B cell (primary cell): ENCODE results near the gene CLN6. TPM values are rescaled to one million over a fixed set of nuclear protein-coding genes. Genes with fewer than 3 reads are reported as not detected.
A peak's percentile ranks its signal among the peaks of the same experiment; 100 is the strongest.

Experiments
- ATAC-seq: fragments of 200-7000 bp; cut with Tn5 transposase; one replicate; pipeline ENCODE4 v1.10.0; 2021; ENCODE audit warnings: low read depth, mild to moderate bottlenecking, moderate number of reproducible peaks, moderate library complexity
- CTCF ChIA-PET: fragments of 350-600 bp; sonication (Branson Sonifier 250); formaldehyde crosslinking; loops from one replicate; lab custom pipeline; 2021; ENCODE audit warnings: antibody characterized with exemption, inconsistent platforms; lab: Charles Lee
- POLR2A ChIA-PET: fragments of 350-600 bp; sonication (Branson Sonifier 250); formaldehyde crosslinking; loops from one replicate; lab custom pipeline; 2021; ENCODE audit warnings: antibody characterized with exemption; lab: Charles Lee
- DNase-seq: peaks from one replicate; pipeline ENCODE4 v3.0.0; 2013
- H2AFZ ChIP-seq: 2 replicates; pipeline ENCODE4 v1.6.1; 2012; ENCODE audit warnings: mild to moderate bottlenecking, low read depth, low read length; ENCODE audit not compliant: insufficient read depth, poor library complexity, severe bottlenecking
- H3K27ac ChIP-seq, 2 donors: 1 replicate in 1 of 2; 2 replicates in 1 of 2; pipeline ENCODE4 v1.5.1; 2012 to 2013; ENCODE audit warnings: low read length in 2 of 2, mild to moderate bottlenecking in 2 of 2, moderate library complexity in 1 of 2
- H3K27me3 ChIP-seq, 4 experiments: fragments of 200-600 bp in 1 of 4; sonication (generic) in 1 of 4; replicated peaks in 1 of 4; 1 replicate in 2 of 4; 2 replicates in 2 of 4; pipeline versions ENCODE4 v1.6.1 to v1.7.0; 2013 to 2016; ENCODE audit warnings: low read length in 3 of 4, mild to moderate bottlenecking in 2 of 4, mixed read lengths in 1 of 4, moderate library complexity in 1 of 4; ENCODE audit not compliant: insufficient read depth in 4 of 4, control insufficient read depth in 3 of 4; ENCODE audit errors: control extremely low read depth in 1 of 4
- H3K36me3 ChIP-seq, 2 experiments: replicated peaks in 1 of 2; 1 replicate in 1 of 2; 2 replicates in 1 of 2; pipeline versions ENCODE4 v1.6.1 to v1.7.1; 2013; ENCODE audit warnings: low read length in 1 of 2; ENCODE audit not compliant: insufficient read depth in 2 of 2, control insufficient read depth in 1 of 2; ENCODE audit errors: control extremely low read depth in 1 of 2, extremely low read depth in 1 of 2
- H3K4me1 ChIP-seq, 2 donors: fragments of 200-600 bp in 1 of 2; sonication (generic) in 1 of 2; 1 replicate in 1 of 2; 2 replicates in 1 of 2; pipeline versions ENCODE4 v1.5.1 to v1.6.1; 2013 to 2017; ENCODE audit warnings: low read length in 2 of 2; ENCODE audit not compliant: control insufficient read depth in 2 of 2, insufficient read depth in 2 of 2
- H3K4me2 ChIP-seq: replicated peaks from 2 replicates; pipeline ENCODE3; 2012; ENCODE audit warnings: mild to moderate bottlenecking, low read depth, low read length; ENCODE audit not compliant: poor library complexity, severe bottlenecking
- H3K4me3 ChIP-seq, 5 experiments: fragments of 200-600 bp in 1 of 5; sonication (generic) in 1 of 5; 1 replicate in 3 of 5; 2 replicates in 2 of 5; pipeline versions ENCODE4 v1.5.1 to v1.7.0; 2011 to 2016; ENCODE audit warnings: low read length in 4 of 5, mild to moderate bottlenecking in 4 of 5, low read depth in 2 of 5, control low read depth in 1 of 5, moderate library complexity in 1 of 5; ENCODE audit not compliant: insufficient read depth in 1 of 5; ENCODE audit errors: control extremely low read depth in 1 of 5, extremely low read depth in 1 of 5
- H3K79me2 ChIP-seq: fragments of 200-600 bp; sonication (generic); one replicate; pipeline ENCODE4 v1.6.0; 2016; ENCODE audit warnings: low read length; ENCODE audit not compliant: control insufficient read depth, insufficient read depth
- H3K9ac ChIP-seq: fragments of 200-600 bp; sonication (generic); 2 replicates; pipeline ENCODE4 v1.6.1; 2017; ENCODE audit warnings: mild to moderate bottlenecking, low read length, moderate library complexity
- H3K9me3 ChIP-seq, 3 donors: one replicate each; pipeline versions ENCODE4 v1.6.1 to v1.7.1; 2013; ENCODE audit warnings: low read length in 2 of 3; ENCODE audit not compliant: control insufficient read depth in 2 of 3, insufficient read depth in 1 of 3; ENCODE audit errors: control extremely low read depth in 1 of 3
- H4K20me1 ChIP-seq: 2 replicates; pipeline ENCODE4 v1.6.0; 2012; ENCODE audit warnings: mild to moderate bottlenecking, low read length; ENCODE audit not compliant: insufficient read depth, control insufficient read depth, poor library complexity, severe bottlenecking
- H3K27ac Mint-ChIP-seq: one replicate; pipeline ENCODE4 v1.8.0; 2021; ENCODE audit warnings: mixed read lengths
- H3K27me3 Mint-ChIP-seq: one replicate; pipeline ENCODE4 v1.8.0; 2021; ENCODE audit warnings: mixed read lengths
- H3K4me1 Mint-ChIP-seq: one replicate; pipeline ENCODE4 v1.8.0; 2021; ENCODE audit warnings: mixed read lengths
- H3K4me3 Mint-ChIP-seq: one replicate; pipeline ENCODE4 v1.8.0; 2021; ENCODE audit warnings: mixed read lengths
- H3K9me3 Mint-ChIP-seq: one replicate; pipeline ENCODE4 v1.8.0; 2022; ENCODE audit warnings: mixed read lengths; ENCODE audit not compliant: insufficient read depth
- CTCF ChIP-seq: fragments of 200-600 bp; IDR thresholded peaks from one replicate; pipeline ENCODE4 v1.8.0; 2022; ENCODE audit warnings: antibody characterized with exemption, mild to moderate bottlenecking
- EZH2 ChIP-seq: IDR thresholded peaks from 2 replicates; pipeline ENCODE4 v1.6.1; 2012; ENCODE audit warnings: borderline replicate concordance, low read depth, mild to moderate bottlenecking, moderate library complexity, low read length; ENCODE audit not compliant: insufficient read depth, poor library complexity, severe bottlenecking
- WGBS: methylation state at CpG from one replicate; pipeline ENCODE4 v1.1.5; 2013; ENCODE audit warnings: missing lambda C conversion rate; ENCODE audit not compliant: insufficient coverage; 5-methylcytosine and 5-hydroxymethylcytosine counted together
- intact Hi-C: fragments of 100-400 bp; cut with micrococcal nuclease; formaldehyde crosslinking; loops from one replicate; pipeline ENCODE4 v1.10.0; 2022
- polyA plus RNA-seq: library from polyadenylated mRNA; depleted of rRNA; stranded (reverse); fragments of >200 nt; gene quantifications from 2 replicates; pipeline ENCODE4 v1.2.3, GENCODE V29; 2012
- total RNA-seq, 2 donors: library from RNA; stranded (reverse); fragments of 120-200 nt in 1 of 2; gene quantifications; 1 replicate in 1 of 2; 2 replicates in 1 of 2; pipeline versions ENCODE4 v1.2.3 to v1.2.4, GENCODE V29; 2013 to 2022

The CLN6 gene
- total and polyA plus RNA-seq, 2 donors (not counting 1 experiment from before 2014, with no cell fraction given) = 22.8 TPM

- Histone ChIP-seq H3K27me3 (no peaks in the 10 kb centered on the region), H3K27ac (peak overlapping the region; percentile 96), H3K4me1 (peaks cover 38 to 40% of the 10 kb centered on the region in 2 donors), H3K36me3 (no peaks in the 10 kb centered on the region), H3K4me2 (peak overlapping the region; percentile 95), H2AFZ (peak overlapping the region; percentile 99), H4K20me1 (peaks cover 28% of the 10 kb centered on the region), H3K79me2 (peaks cover 40% of the 10 kb centered on the region), H3K9ac (peak overlapping the region; percentile 96), H3K9me3 (no peaks in the 10 kb centered on the region), H3K4me3 (peak overlapping the region; percentile 73 to 89 (median 79))
- Mint-ChIP-seq H3K9me3 (no peaks in the 10 kb centered on the region), H3K27me3 (no peaks in the 10 kb centered on the region), H3K27ac (peak overlapping the region; percentile 98), H3K4me3 (peak overlapping the region; percentile 98), H3K4me1 (peaks cover 52% of the 10 kb centered on the region)
- intact Hi-C loops = loop anchor here (1.0 to 5.0 kb wide), 6 partner anchors 48 to 735 kb away; partner anchors contain the start of genes CLN6, MAP2K5 and PIAS1
- WGBS = 3% methylated on average over 21 of the region's 25 CpGs
- CTCF ChIA-PET = interaction anchor here (0.7 to 2.3 kb wide), 8 partner anchors 9 to 1772 kb away, joined by 3 to 14 read pairs (median 4); partner anchors contain the start of genes CLN6, RPL4 and ZWILCH
- no peak for DNase-seq
- no peak for TF ChIP-seq CTCF
- TF ChIP-seq EZH2 = no peak
- peak; percentile 3 for ATAC-seq
- POLR2A ChIA-PET = interaction anchor here (0.6 to 3.5 kb wide), 9 partner anchors 48 to 543 kb away, joined by 3 to 26 read pairs (median 4); partner anchors contain the start of genes ANP32A, CLN6 and PIAS1
Measured at GRCh38 chr15:68277131-68277602, 47.6 kb upstream of the CLN6 start.

GRCh38 chr15:68276668-68277067 is 47.1 kb upstream of the CLN6 start:
- H3K9me3 Mint-ChIP-seq = no peaks in the 10 kb centered on the region
- peaks cover 47% of the 10 kb centered on the region for H3K4me1 Mint-ChIP-seq
- Histone ChIP-seq H3K9me3 (no peaks in the 10 kb centered on the region), H2AFZ (peak overlapping the region; percentile 99), H3K79me2 (peaks cover 35% of the 10 kb centered on the region), H3K4me3 (peak overlapping the region; percentile 73 to 89 (median 79)), H4K20me1 (peaks cover 23% of the 10 kb centered on the region), H3K27me3 (no peaks in the 10 kb centered on the region), H3K27ac (peak overlapping the region; percentile 96), H3K4me1 (peaks cover 33 to 35% of the 10 kb centered on the region in 2 donors), H3K9ac (peak overlapping the region; percentile 96), H3K36me3 (no peaks in the 10 kb centered on the region), H3K4me2 (peak overlapping the region; percentile 95)
- ChIA-PET POLR2A (interaction anchor here (0.6 to 3.5 kb wide), 2 partner anchors 48 to 542 kb away, joined by 3 to 26 read pairs; partner anchors contain the start of gene CLN6), CTCF (interaction anchor here (1.4 to 2.3 kb wide), 2 partner anchors 30 to 1772 kb away, joined by 4 to 14 read pairs; partner anchors contain the start of genes RPL4 and ZWILCH)
- TF ChIP-seq EZH2 (no peak), CTCF (no peak)
- no peak for DNase-seq
- H3K4me3 Mint-ChIP-seq = peak overlapping the region; percentile 98
- ATAC-seq = no peak
- intact Hi-C loops = loop anchor here (1.0 to 5.0 kb wide), 6 partner anchors 47 to 734 kb away; partner anchors contain the start of genes CLN6, MAP2K5 and PIAS1
- no peaks in the 10 kb centered on the region for H3K27me3 Mint-ChIP-seq
- WGBS = 75% methylated on average over 2 of the region's 3 CpGs
- H3K27ac Mint-ChIP-seq = peak overlapping the region; percentile 98
